ENCODE data around the gene CELA1. TPM values are rescaled to one million over a fixed set of nuclear protein-coding genes. Genes with fewer than 3 reads are reported as not detected.

CELA1 gene
- total RNA-seq, 1 donor from 2014 or later: not detected

- DNase-seq (ENCODE audit: low spot score): no peak
Measured at GRCh38 chr12:51374856-51375255, 28.4 kb upstream of the CELA1 start.

GRCh38 chr12:51374361-51374760 lies 27.9 kb upstream of the CELA1 start:
- no peak for DNase-seq (ENCODE audit: low spot score)

GRCh38 chr12:51373187-51373586 lies 26.7 kb upstream of the CELA1 start:
- no peak for DNase-seq (ENCODE audit: low spot score)

GRCh38 chr12:51372021-51372420 lies 25.5 kb upstream of the CELA1 start:
- DNase-seq (ENCODE audit: low spot score): no peak

GRCh38 chr12:51371295-51371953 lies 24.9 kb upstream of the CELA1 start:
- DNase-seq (ENCODE audit: low spot score): peak; percentile 94

GRCh38 chr12:51370667-51371066 lies 24.2 kb upstream of the CELA1 start:
- DNase-seq (ENCODE audit: low spot score): no peak

- DNase-seq (ENCODE audit: low spot score): no peak
Measured at GRCh38 chr12:51369581-51369980, 23.1 kb upstream of the CELA1 start.

GRCh38 chr12:51368640-51369517 lies 22.4 kb upstream of the CELA1 start:
- DNase-seq (ENCODE audit: low spot score): no peak

GRCh38 chr12:51365276-51365675 lies 18.8 kb upstream of the CELA1 start:
- DNase-seq (ENCODE audit: low spot score): no peak

- DNase-seq (ENCODE audit: low spot score): no peak
Measured at GRCh38 chr12:51364001-51364400, 17.5 kb upstream of the CELA1 start.

GRCh38 chr12:51362747-51363342 lies 16.4 kb upstream of the CELA1 start:
- DNase-seq (ENCODE audit: low spot score): no peak

- DNase-seq (ENCODE audit: low spot score): no peak
Measured at GRCh38 chr12:51362307-51362706, 15.8 kb upstream of the CELA1 start.

- DNase-seq (ENCODE audit: low spot score): no peak
Measured at GRCh38 chr12:51361161-51362016, 14.9 kb upstream of the CELA1 start.

GRCh38 chr12:51360315-51360714 lies 13.8 kb upstream of the CELA1 start:
- DNase-seq (ENCODE audit: low spot score): no peak

GRCh38 chr12:51359851-51360250 lies 13.4 kb upstream of the CELA1 start:
- no peak for DNase-seq (ENCODE audit: low spot score)

- no peak for DNase-seq (ENCODE audit: low spot score)
Measured at GRCh38 chr12:51358496-51358895, 12.0 kb upstream of the CELA1 start.

- no peak for DNase-seq (ENCODE audit: low spot score)
Measured at GRCh38 chr12:51357374-51358047, 11.0 kb upstream of the CELA1 start.

- DNase-seq (ENCODE audit: low spot score): peak; percentile 17
Measured at GRCh38 chr12:51351913-51352532, 5.5 kb upstream of the CELA1 start.

- DNase-seq (ENCODE audit: low spot score): no peak
Measured at GRCh38 chr12:51349026-51349425, 2.5 kb upstream of the CELA1 start.

GRCh38 chr12:51348116-51348515 lies 1.6 kb upstream of the CELA1 start:
- no peak for DNase-seq (ENCODE audit: low spot score)

GRCh38 chr12:51345681-51346080 lies 798 bp downstream of the CELA1 start:
- no peak for DNase-seq (ENCODE audit: low spot score)
